ENCODE data around the gene CAVIN3.

Gene CAVIN3

DNA sequence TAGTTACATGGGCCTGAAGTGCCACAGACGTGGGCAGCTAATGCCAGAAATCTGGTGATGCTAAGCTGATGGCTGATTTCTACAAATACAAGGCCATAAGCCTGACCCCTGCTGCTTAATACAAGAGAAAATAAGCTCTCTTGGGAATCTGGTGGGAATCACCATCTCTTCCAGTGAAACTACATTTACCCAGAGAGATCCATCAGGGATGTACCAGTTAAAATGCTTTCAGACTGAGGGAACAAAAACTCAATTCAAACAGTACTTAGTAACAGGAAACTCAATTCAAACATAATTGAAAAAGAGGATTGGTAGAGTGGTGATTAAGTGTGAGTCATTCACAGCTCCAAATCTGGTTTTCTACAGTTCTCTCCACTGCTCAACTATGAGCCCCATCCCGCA lies 1.7 kb upstream of the CAVIN3 start:
- H3K4me3 ChIP-seq (ENCODE audit: low read depth, low read length), result no peak overlapping the region
- POLR2A ChIA-PET, result interaction anchor here (0.7 kb wide), 1 partner anchor 13 kb away, joined by 3 read pairs; no protein-coding TSS in a partner anchor

DNA sequence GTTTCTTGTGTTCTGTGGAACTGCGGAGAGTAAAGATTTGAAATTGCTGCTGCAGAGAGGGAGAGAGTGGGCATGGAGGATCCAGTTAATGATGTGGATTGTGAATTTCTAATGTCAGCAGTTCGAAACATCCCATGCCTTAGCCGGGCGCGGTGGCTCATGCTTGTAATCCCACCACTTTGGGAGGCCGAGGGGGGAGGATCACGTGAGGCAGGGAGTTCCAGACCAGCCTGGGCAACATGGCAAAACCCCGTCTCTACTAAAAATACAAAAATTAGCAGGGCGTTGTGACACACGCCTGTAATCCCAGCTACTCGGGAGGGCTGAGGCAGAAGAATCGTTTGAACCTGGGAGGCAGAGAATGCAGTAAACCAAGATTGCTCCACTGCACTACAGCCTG lies 1.1 kb upstream of the CAVIN3 start:
- no peak overlapping the region for H3K4me3 ChIP-seq (ENCODE audit: low read depth, low read length)
- POLR2A ChIA-PET, result no interaction called here
- TF ChIP-seq, protein P1, sequence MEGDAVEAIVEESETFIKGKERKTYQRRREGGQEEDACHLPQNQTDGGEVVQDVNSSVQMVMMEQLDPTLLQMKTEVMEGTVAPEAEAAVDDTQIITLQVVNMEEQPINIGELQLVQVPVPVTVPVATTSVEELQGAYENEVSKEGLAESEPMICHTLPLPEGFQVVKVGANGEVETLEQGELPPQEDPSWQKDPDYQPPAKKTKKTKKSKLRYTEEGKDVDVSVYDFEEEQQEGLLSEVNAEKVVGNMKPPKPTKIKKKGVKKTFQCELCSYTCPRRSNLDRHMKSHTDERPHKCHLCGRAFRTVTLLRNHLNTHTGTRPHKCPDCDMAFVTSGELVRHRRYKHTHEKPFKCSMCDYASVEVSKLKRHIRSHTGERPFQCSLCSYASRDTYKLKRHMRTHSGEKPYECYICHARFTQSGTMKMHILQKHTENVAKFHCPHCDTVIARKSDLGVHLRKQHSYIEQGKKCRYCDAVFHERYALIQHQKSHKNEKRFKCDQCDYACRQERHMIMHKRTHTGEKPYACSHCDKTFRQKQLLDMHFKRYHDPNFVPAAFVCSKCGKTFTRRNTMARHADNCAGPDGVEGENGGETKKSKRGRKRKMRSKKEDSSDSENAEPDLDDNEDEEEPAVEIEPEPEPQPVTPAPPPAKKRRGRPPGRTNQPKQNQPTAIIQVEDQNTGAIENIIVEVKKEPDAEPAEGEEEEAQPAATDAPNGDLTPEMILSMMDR (IDR thresholded peaks at IDR 0.05; ENCODE audit: insufficient read depth, low read length, missing control alignments), result no peak
- CTCF ChIA-PET, result interaction anchor here (1.0 to 13.4 kb wide), 3 partner anchors 30 to 71 kb away, joined by 3 to 180 read pairs (median 92); no protein-coding TSS in a partner anchor
- DNase-seq (ENCODE audit: low read depth, low spot score), result no peak

More for the DNA sequence above, 1.7 kb upstream of the CAVIN3 start:
- CTCF ChIA-PET, result interaction anchor here (1.0 to 13.4 kb wide), 4 partner anchors 30 to 71 kb away, joined by 3 to 180 read pairs (median 48); no protein-coding TSS in a partner anchor
- DNase-seq (ENCODE audit: low read depth, low spot score), result no peak
- TF ChIP-seq, protein P1 (IDR thresholded peaks at IDR 0.05; ENCODE audit: insufficient read depth, low read length, missing control alignments), result no peak

DNA sequence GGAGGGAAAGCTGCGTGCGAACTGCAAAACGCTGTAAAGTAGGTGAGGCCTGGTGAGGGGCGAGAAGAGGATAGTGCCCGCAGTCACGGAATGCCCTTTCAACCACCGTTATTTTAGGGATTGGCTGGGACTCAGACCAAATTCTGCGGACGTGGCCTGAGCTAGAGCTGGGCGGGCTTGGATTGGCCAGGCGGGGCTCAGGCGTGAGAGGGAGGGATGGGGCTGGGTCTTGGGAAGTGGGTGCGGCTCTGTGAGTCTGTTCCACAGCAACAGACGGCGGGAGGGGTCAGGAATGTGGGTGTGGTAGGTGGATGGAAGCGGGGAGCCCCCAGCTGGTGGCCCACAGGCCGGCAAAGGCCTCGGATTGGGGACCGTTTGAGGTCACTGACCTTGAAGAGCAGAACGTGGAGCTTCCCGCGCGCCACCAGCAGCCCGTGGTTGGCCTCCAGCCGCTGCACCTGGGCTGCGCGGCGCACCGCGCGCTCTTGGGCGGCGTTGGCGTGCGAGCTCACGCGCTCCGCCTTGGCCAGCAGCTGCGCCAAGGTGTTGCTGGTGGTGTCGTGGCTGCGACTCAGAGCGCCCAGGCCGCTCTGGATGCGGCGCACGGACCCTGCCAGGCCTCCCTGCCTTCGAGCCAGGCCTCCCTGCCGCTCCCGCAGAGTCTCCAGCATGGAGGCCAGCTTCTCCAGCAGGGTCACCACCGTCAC lies 444 bp downstream of the CAVIN3 start:
- CTCF ChIA-PET, result interaction anchor here (0.8 to 13.4 kb wide), 7 partner anchors 17 to 70 kb away, joined by 3 to 180 read pairs (median 92); partner anchors contain the start of gene SMPD1
- POLR2A ChIA-PET, result interaction anchor here (0.7 to 2.0 kb wide), 16 partner anchors 8 to 154 kb away, joined by 3 to 6 read pairs (median 4); partner anchors contain the start of genes APBB1, FHIP1B, SMPD1 and TRIM3
- DNase-seq (ENCODE audit: low read depth, low spot score), result peak; percentile 63
- TF ChIP-seq, protein P1 (IDR thresholded peaks at IDR 0.05; ENCODE audit: insufficient read depth, low read length, missing control alignments), result no peak
- H3K4me3 ChIP-seq (ENCODE audit: low read depth, low read length), result peak overlapping the region; percentile 75

DNA sequence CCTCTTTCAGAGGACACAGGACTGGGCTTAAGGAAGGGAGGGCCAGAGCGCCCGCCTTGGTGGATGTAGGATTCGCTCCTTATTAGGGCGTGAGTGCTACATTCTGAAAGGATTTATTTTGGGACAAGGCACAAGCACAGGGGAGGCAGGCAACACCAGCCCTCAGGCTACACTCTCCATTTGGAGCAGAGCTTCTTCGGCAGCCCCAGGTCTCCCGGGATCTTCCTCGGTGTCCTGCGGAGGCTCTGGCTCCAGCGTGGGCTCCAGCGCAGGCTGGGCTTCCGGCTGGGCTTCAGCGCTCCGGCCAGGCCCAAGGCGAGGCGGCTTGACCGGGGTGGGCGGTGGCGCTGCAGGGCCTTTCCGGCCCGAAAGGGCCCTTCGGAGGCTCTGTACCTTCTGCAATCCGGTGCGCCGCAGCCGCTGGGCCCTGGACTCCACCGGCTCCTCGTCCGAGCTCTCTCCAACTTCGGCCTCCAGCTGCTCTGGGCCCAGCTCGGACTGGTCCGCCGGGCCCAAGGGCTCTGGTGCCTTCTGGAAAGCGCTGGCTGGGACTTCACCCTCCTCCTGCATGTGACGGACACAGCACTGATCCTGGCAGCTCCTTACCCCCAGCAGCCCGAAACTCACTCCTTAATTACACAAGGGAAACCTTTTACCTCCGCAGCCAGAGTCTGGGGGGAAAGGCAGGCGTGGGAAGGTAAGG lies 1.1 kb downstream of the CAVIN3 start:
- TF ChIP-seq, protein P1 (IDR thresholded peaks at IDR 0.05; ENCODE audit: insufficient read depth, low read length, missing control alignments), result no peak
- ChIA-PET CTCF (interaction anchor here (1.0 to 13.4 kb wide), 7 partner anchors 16 to 68 kb away, joined by 3 to 180 read pairs (median 92); no protein-coding TSS in a partner anchor), POLR2A (interaction anchor here (0.6 to 2.0 kb wide), 15 partner anchors 9 to 154 kb away, joined by 3 to 6 read pairs (median 4); partner anchors contain the start of genes APBB1, FHIP1B and TRIM3)
- H3K4me3 ChIP-seq (ENCODE audit: low read depth, low read length), result peak overlapping the region; percentile 75
- DNase-seq (ENCODE audit: low read depth, low spot score), result no peak

DNA sequence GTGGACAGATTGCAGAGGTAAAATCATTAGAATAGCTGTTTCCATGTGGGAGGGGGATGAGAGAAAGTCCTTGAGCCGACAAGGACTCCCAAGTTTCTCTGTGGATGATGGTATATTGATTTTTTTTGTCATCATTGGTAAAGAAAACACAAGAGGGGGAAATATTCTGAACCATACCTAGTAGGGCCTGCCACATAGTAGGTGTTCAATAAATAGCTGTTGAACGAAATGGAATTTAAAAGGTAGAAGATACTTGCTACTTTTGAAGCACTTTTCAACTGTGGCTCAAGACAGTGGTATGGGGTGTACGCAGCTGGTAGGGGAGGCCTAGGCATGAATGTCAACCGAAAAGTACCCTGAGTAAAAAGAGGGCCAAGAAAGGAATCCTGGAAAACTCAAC lies 2.1 kb downstream of the CAVIN3 start:
- no peak for DNase-seq (ENCODE audit: low read depth, low spot score)
- TF ChIP-seq, protein P1 (IDR thresholded peaks at IDR 0.05; ENCODE audit: insufficient read depth, low read length, missing control alignments), result no peak
- POLR2A ChIA-PET, result interaction anchor here (2.0 kb wide), 1 partner anchor 68 kb away, joined by 4 read pairs; no protein-coding TSS in a partner anchor
- CTCF ChIA-PET, result interaction anchor here (1.0 to 13.4 kb wide), 9 partner anchors 9 to 715 kb away, joined by 3 to 180 read pairs (median 4); partner anchors contain the start of gene FHIP1B
- peak overlapping the region; percentile 75 for H3K4me3 ChIP-seq (ENCODE audit: low read depth, low read length)
